ENCODE results near the gene AGGF1.
"Not testable (repeated sequence)": the region's sequence is repeated elsewhere in the genome, so short reads cannot be mapped to it uniquely, and the experiment has no call there.

The AGGF1 gene

GRCh38 chr5:77030097-77031071 is at the start of gene AGGF1:
Gene AGGF1 (plus strand): TSS chr5:77030404. CDS start chr5:77030767, 363 bp downstream.
- peak; percentile 74 to 76 for DNase-seq (ENCODE audit: low read depth in 2 of 2)

- no peak for DNase-seq (ENCODE audit: low read depth in 2 of 2)
Observed at GRCh38 chr5:76980518-76981144, 49.6 kb upstream of the AGGF1 start.

GRCh38 chr5:76982450-76982849 is 47.8 kb upstream of the AGGF1 start:
- DNase-seq (ENCODE audit: low read depth in 2 of 2), result no peak

- no peak for DNase-seq (ENCODE audit: low read depth in 2 of 2)
Observed at GRCh38 chr5:76983468-76983867, 46.7 kb upstream of the AGGF1 start.

GRCh38 chr5:76986825-76987526 is 43.2 kb upstream of the AGGF1 start:
- no peak for DNase-seq (ENCODE audit: low read depth in 2 of 2)

GRCh38 chr5:76990899-76991459 is 39.2 kb upstream of the AGGF1 start:
- no peak for DNase-seq (ENCODE audit: low read depth in 2 of 2)

- not testable (repeated sequence) for DNase-seq (ENCODE audit: low read depth in 2 of 2)
Observed at GRCh38 chr5:76993436-76993835, 36.8 kb upstream of the AGGF1 start.

- DNase-seq (ENCODE audit: low read depth in 2 of 2), result no peak
Observed at GRCh38 chr5:76994337-76994736, 35.9 kb upstream of the AGGF1 start.

- DNase-seq (ENCODE audit: low read depth in 2 of 2), result not testable (repeated sequence)
Observed at GRCh38 chr5:76998251-76998650, 32.0 kb upstream of the AGGF1 start.

GRCh38 chr5:76999451-76999850 is 30.8 kb upstream of the AGGF1 start:
- DNase-seq (ENCODE audit: low read depth in 2 of 2), result peak; percentile 23 to 36

- no peak for DNase-seq (ENCODE audit: low read depth in 2 of 2)
Observed at GRCh38 chr5:77003246-77003645, 27.0 kb upstream of the AGGF1 start.

- DNase-seq (ENCODE audit: low read depth in 2 of 2), result no peak
Observed at GRCh38 chr5:77006124-77006523, 24.1 kb upstream of the AGGF1 start.

GRCh38 chr5:77008413-77008812 is 21.8 kb upstream of the AGGF1 start:
- DNase-seq (ENCODE audit: low read depth in 2 of 2), result no peak

- DNase-seq (ENCODE audit: low read depth in 2 of 2), result no peak
Observed at GRCh38 chr5:77010243-77010642, 20.0 kb upstream of the AGGF1 start.

GRCh38 chr5:77011498-77011897 is 18.7 kb upstream of the AGGF1 start:
- DNase-seq (ENCODE audit: low read depth in 2 of 2), result no peak

GRCh38 chr5:77012601-77013000 is 17.6 kb upstream of the AGGF1 start:
- DNase-seq (ENCODE audit: low read depth in 2 of 2), result no peak

- DNase-seq (ENCODE audit: low read depth in 2 of 2), result peak; percentile 3 to 21
Observed at GRCh38 chr5:77015938-77016569, 14.2 kb upstream of the AGGF1 start.

GRCh38 chr5:77016962-77017361 is 13.2 kb upstream of the AGGF1 start:
- DNase-seq (ENCODE audit: low read depth in 2 of 2), result no peak

- no peak for DNase-seq (ENCODE audit: low read depth in 2 of 2)
Observed at GRCh38 chr5:77017668-77018067, 12.5 kb upstream of the AGGF1 start.

- no peak for DNase-seq (ENCODE audit: low read depth in 2 of 2)
Observed at GRCh38 chr5:77022511-77023417, 7.4 kb upstream of the AGGF1 start.

All from fibroblast of skin of left biceps (primary cell).